ENCODE measurements around the gene NTMT1. TPM values are rescaled to one million over a fixed set of nuclear protein-coding genes. Genes with fewer than 3 reads are reported as not detected.

NTMT1 gene
- total RNA-seq, 1 experiment from 2014 or later, result 87.1 TPM

DNA sequence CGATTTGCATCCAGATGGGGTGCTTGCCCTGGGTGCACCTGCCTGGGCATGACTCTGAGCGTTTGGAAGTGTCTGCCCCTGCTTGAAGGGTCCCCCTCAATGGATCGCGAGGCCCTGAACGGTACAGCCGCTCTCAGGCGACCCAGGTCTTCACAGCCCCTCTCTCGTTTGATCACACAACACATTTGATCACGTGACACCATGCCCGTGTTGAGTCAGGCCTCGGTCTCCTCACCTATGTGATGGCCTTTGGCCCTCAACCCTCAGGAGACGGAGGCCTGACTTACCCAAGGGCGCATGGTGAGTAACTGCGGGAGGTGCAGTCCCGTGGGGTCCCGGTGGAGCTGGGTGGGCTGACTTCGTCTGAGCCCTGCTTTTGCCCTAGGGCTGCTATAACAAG is 18.9 kb downstream of the NTMT1 start:
- Histone ChIP-seq H3K36me3 (ENCODE audit: insufficient read depth, low read length, poor library complexity, severe bottlenecking) (no peaks in the 10 kb centered on the region), H3K4me3 (ENCODE audit: low read depth, low read length, poor library complexity, severe bottlenecking) (no peak overlapping the region), H3K27me3 (replicated peaks; ENCODE audit: insufficient read depth, low read depth, low read length, poor library complexity) (no peaks in the 10 kb centered on the region), H3K9me3 (ENCODE audit: low read depth, low read length, poor library complexity, severe bottlenecking) (no peaks in the 10 kb centered on the region), H3K4me1 (ENCODE audit: insufficient read depth, low read length, poor library complexity, severe bottlenecking) (peaks cover 7% of the 10 kb centered on the region), H3K27ac (ENCODE audit: low read depth, low read length, poor library complexity, severe bottlenecking) (no peak overlapping the region)
- BruUV-seq (replicated peaks), result no TSS peak
- POLR2A ChIA-PET (ENCODE audit: low non-redundant PET), result no interaction called here
- CTCF ChIA-PET, result no interaction called here
- intact Hi-C loops (cut with micrococcal nuclease; ENCODE audit: unreplicated experiment), result loop anchor here (5.0 kb wide), 2 partner anchors 82 to 137 kb away; no protein-coding TSS in a partner anchor
- TF ChIP-seq EZH2 (IDR thresholded peaks at IDR 0.05; ENCODE audit: borderline replicate concordance, low read depth, low read length, poor library complexity, severe bottlenecking) (no peak), CTCF (conservative IDR thresholded peaks at IDR 0.05; ENCODE audit: low read depth, low read length) (no peak)
- DNase-seq (ENCODE audit: low spot score), result no peak

DNA sequence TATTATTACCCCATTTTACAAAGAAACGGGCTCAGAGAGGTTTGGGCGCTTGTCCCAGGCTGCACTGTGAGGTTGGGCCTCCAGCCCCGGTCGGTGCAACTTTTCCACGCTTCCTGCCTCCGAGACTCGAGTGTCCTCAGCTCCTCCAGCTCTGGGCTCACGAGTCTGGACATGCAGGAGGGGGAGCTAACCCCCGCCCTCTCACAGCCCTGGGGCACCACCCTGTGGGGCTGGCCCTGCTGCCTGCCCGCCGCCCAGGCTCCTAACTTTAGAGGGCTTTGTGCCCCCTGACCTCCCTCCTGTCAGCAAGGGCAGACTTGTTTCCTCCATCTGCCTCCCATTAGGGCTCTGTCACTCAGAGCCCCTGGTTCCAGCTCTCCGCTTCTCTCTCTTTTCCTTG is 20.3 kb downstream of the NTMT1 start:
- Histone ChIP-seq H3K9me3 (ENCODE audit: low read depth, low read length, poor library complexity, severe bottlenecking) (no peaks in the 10 kb centered on the region), H3K27ac (ENCODE audit: low read depth, low read length, poor library complexity, severe bottlenecking) (no peak overlapping the region), H3K4me3 (ENCODE audit: low read depth, low read length, poor library complexity, severe bottlenecking) (no peak overlapping the region), H3K4me1 (ENCODE audit: insufficient read depth, low read length, poor library complexity, severe bottlenecking) (peaks cover 10% of the 10 kb centered on the region), H3K36me3 (ENCODE audit: insufficient read depth, low read length, poor library complexity, severe bottlenecking) (no peaks in the 10 kb centered on the region), H3K27me3 (replicated peaks; ENCODE audit: insufficient read depth, low read depth, low read length, poor library complexity) (no peaks in the 10 kb centered on the region)
- TF ChIP-seq EZH2 (IDR thresholded peaks at IDR 0.05; ENCODE audit: borderline replicate concordance, low read depth, low read length, poor library complexity, severe bottlenecking) (no peak), CTCF (conservative IDR thresholded peaks at IDR 0.05; ENCODE audit: low read depth, low read length) (no peak)
- BruUV-seq (replicated peaks), result no TSS peak
- intact Hi-C loops (cut with micrococcal nuclease; ENCODE audit: unreplicated experiment), result no loop called here
- POLR2A ChIA-PET (ENCODE audit: low non-redundant PET), result no interaction called here
- CTCF ChIA-PET, result no interaction called here
- DNase-seq (ENCODE audit: low spot score), result no peak

- CTCF ChIA-PET, result no interaction called here
- no TSS peak for BruUV-seq (replicated peaks)
- no peak for TF ChIP-seq CTCF (conservative IDR thresholded peaks at IDR 0.05; ENCODE audit: low read depth, low read length)
- no peak for TF ChIP-seq EZH2 (IDR thresholded peaks at IDR 0.05; ENCODE audit: borderline replicate concordance, low read depth, low read length, poor library complexity, severe bottlenecking)
Measured at GRCh38 chr9:129646654-129647053, 20.7 kb downstream of the NTMT1 start.

More at GRCh38 chr9:129646654-129647053, 20.7 kb downstream of the NTMT1 start:
- POLR2A ChIA-PET (ENCODE audit: low non-redundant PET), result no interaction called here
- Histone ChIP-seq H3K4me1 (ENCODE audit: insufficient read depth, low read length, poor library complexity, severe bottlenecking) (peaks cover 10% of the 10 kb centered on the region), H3K4me3 (ENCODE audit: low read depth, low read length, poor library complexity, severe bottlenecking) (no peak overlapping the region), H3K27me3 (replicated peaks; ENCODE audit: insufficient read depth, low read depth, low read length, poor library complexity) (no peaks in the 10 kb centered on the region), H3K27ac (ENCODE audit: low read depth, low read length, poor library complexity, severe bottlenecking) (no peak overlapping the region), H3K36me3 (ENCODE audit: insufficient read depth, low read length, poor library complexity, severe bottlenecking) (no peaks in the 10 kb centered on the region), H3K9me3 (ENCODE audit: low read depth, low read length, poor library complexity, severe bottlenecking) (no peaks in the 10 kb centered on the region)
- DNase-seq (ENCODE audit: low spot score), result no peak
- intact Hi-C loops (cut with micrococcal nuclease; ENCODE audit: unreplicated experiment), result no loop called here
